ENCODE results near the gene RIT1.

DNA sequence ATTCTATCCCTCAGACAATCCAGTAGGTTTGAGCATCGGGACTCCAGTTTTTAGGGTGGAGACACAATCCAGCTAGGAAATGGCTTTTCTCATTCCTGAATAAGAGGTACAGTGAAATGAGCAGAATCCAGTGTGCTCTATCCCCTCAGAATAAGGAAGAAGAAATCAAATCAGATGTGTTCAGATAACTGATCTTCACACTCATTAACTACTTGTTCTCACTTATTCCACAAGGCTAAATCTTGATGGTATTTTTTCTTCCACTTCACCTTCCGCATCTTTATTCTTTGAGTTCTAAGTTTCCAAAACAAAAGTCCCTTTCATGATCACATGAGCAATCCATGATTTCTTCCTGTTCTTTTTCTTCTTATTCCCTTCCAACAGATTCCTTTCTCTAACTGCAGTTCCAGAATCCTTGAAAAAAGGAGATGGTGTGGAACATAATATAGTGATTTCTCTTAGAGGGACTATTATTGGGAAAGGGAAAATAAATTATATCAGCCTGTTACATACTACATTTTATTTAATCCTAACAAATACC, 50.1 kb downstream of the RIT1 start:
- TF ChIP-seq, protein P1, sequence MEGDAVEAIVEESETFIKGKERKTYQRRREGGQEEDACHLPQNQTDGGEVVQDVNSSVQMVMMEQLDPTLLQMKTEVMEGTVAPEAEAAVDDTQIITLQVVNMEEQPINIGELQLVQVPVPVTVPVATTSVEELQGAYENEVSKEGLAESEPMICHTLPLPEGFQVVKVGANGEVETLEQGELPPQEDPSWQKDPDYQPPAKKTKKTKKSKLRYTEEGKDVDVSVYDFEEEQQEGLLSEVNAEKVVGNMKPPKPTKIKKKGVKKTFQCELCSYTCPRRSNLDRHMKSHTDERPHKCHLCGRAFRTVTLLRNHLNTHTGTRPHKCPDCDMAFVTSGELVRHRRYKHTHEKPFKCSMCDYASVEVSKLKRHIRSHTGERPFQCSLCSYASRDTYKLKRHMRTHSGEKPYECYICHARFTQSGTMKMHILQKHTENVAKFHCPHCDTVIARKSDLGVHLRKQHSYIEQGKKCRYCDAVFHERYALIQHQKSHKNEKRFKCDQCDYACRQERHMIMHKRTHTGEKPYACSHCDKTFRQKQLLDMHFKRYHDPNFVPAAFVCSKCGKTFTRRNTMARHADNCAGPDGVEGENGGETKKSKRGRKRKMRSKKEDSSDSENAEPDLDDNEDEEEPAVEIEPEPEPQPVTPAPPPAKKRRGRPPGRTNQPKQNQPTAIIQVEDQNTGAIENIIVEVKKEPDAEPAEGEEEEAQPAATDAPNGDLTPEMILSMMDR (IDR thresholded peaks at IDR 0.05; ENCODE audit: low read length), result no peak
- TF ChIP-seq EZH2 (IDR thresholded peaks at IDR 0.05; ENCODE audit: borderline replicate concordance, low read length), result no peak

Measured in OCI-LY1 (cell line).